K562 (cell line): ENCODE data around the gene ZC3HAV1L. TPM values are rescaled to one million over a fixed set of nuclear protein-coding genes. Genes with fewer than 3 reads are reported as not detected.
A peak's percentile ranks its signal among the peaks of the same experiment; 100 is the strongest.
"Not testable (repeated sequence)": the region's sequence is repeated elsewhere in the genome, so short reads cannot be mapped to it uniquely, and the experiment has no call there.

Experiments
- ATAC-seq: fragments of 200-7000 bp; cut with Tn5 transposase; 3 replicates; pipeline ENCODE4 v1.9.1; 2020; ENCODE audit warnings: moderate library complexity
- BruUV-seq: library from RNA; stranded (reverse); fragments of 400-500 nt; replicated peaks from 2 replicates; lab custom pipeline; 2021; lab: Mats Ljungman, UMichigan
- CTCF ChIA-PET: fragments of 300-600 bp; formaldehyde crosslinking; extraction: SDS; loops from one replicate; lab custom pipeline; 2021; ENCODE audit warnings: low intra/inter-chr PET ratio; lab: Yijun Ruan, JAX
- POLR2A ChIA-PET: fragments of 300-600, 350-650 bp; sonication (Branson Sonifier 250); formaldehyde crosslinking; extraction: SDS; loops from one replicate; lab custom pipeline; 2021; ENCODE audit warnings: antibody characterized with exemption, inconsistent platforms; lab: Yijun Ruan, JAX
- DNase-seq, 4 experiments: peaks; one replicate each; pipeline versions ENCODE4 v3.0.0 to v3.0.0-alpha.2; 2011 to 2018; ENCODE audit warnings: low spot score in 3 of 4, mixed read lengths in 3 of 4; ENCODE audit errors: extremely low read depth in 1 of 4
- FAIRE-seq: peaks from 2 replicates; lab custom pipeline; 2011; peaks lifted over from hg19 to GRCh38; lab: Jason Lieb, UNC
- H2AFZ ChIP-seq: 2 replicates; pipeline ENCODE4 v1.6.0; 2011; ENCODE audit warnings: low read depth, low read length, control low read depth, inconsistent platforms
- H3K27ac ChIP-seq: fragments of 200-600 bp; 3 replicates; pipeline ENCODE4 v1.8.0; 2011; ENCODE audit warnings: low read depth, mild to moderate bottlenecking, control low read depth, inconsistent platforms, low read length, moderate library complexity, mixed read lengths; ENCODE audit errors: extremely low read depth
- H3K27me3 ChIP-seq, 2 experiments: fragments of 300-600 bp in 1 of 2; 2 replicates in 1 of 2; 3 replicates in 1 of 2; pipeline versions ENCODE4 v1.6.0 to v1.8.0; 2011; ENCODE audit warnings: inconsistent platforms in 2 of 2, low read length in 2 of 2, mild to moderate bottlenecking in 1 of 2, mixed read lengths in 1 of 2, moderate library complexity in 1 of 2; ENCODE audit not compliant: control insufficient read depth in 2 of 2, insufficient read depth in 2 of 2
- H3K36me3 ChIP-seq: fragments of 300-600 bp; 3 replicates; pipeline ENCODE4 v1.8.0; 2011; ENCODE audit warnings: mild to moderate bottlenecking, low read length, inconsistent platforms; ENCODE audit not compliant: control insufficient read depth, insufficient read depth
- H3K4me1 ChIP-seq, 2 experiments: fragments of 200-600 bp in 1 of 2; replicated peaks in 1 of 2; 2 replicates in 1 of 2; 3 replicates in 1 of 2; pipeline versions ENCODE4 v1.5.1 to v1.8.0; 2011; ENCODE audit warnings: inconsistent platforms in 2 of 2, low read length in 2 of 2, mild to moderate bottlenecking in 1 of 2, mixed read lengths in 1 of 2, moderate library complexity in 1 of 2; ENCODE audit not compliant: control insufficient read depth in 2 of 2, insufficient read depth in 2 of 2
- H3K4me2 ChIP-seq: 2 replicates; pipeline ENCODE4 v1.6.1; 2011; ENCODE audit warnings: low read length, control low read depth, inconsistent platforms, mixed read lengths; ENCODE audit not compliant: insufficient read depth
- H3K4me3 ChIP-seq: fragments of 200-600 bp; sonication (generic), shearing (Covaris generic); 2 replicates; pipeline ENCODE4 v1.5.1; 2016; ENCODE audit warnings: control low read depth, inconsistent platforms
- H3K79me2 ChIP-seq: fragments of 200-600 bp; 3 replicates; pipeline ENCODE4 v1.8.0; 2011; ENCODE audit warnings: low read length, inconsistent platforms; ENCODE audit not compliant: control insufficient read depth, insufficient read depth
- H3K9ac ChIP-seq, 2 experiments: 2 replicates each; pipeline versions ENCODE4 v1.6.0 to v1.6.1; 2011; ENCODE audit warnings: low read depth in 2 of 2, low read length in 2 of 2, control low read depth in 1 of 2, inconsistent platforms in 1 of 2, mild to moderate bottlenecking in 1 of 2, mixed read lengths in 1 of 2; ENCODE audit not compliant: insufficient read depth in 1 of 2
- H3K9me1 ChIP-seq: one replicate; pipeline ENCODE4 v1.6.0; 2011; ENCODE audit warnings: inconsistent platforms, mild to moderate bottlenecking, low read length, moderate library complexity; ENCODE audit not compliant: control insufficient read depth, insufficient read depth
- H3K9me3 ChIP-seq: replicated peaks from 2 replicates; pipeline ENCODE4 v1.5.1; 2011; ENCODE audit warnings: low read depth, low read length, inconsistent platforms; ENCODE audit not compliant: control insufficient read depth, insufficient read depth
- H4K20me1 ChIP-seq: replicated peaks from 2 replicates; pipeline ENCODE4 v1.6.1; 2011; ENCODE audit warnings: low read length, inconsistent platforms, mixed read lengths; ENCODE audit not compliant: control insufficient read depth, insufficient read depth
- CEBPG ChIP-seq, 3 experiments: fragments of 200-800 bp in 1 of 3; sonication (Bioruptor generic) in 1 of 3; sonication (generic) in 1 of 3; formaldehyde crosslinking in 1 of 3; IDR thresholded peaks in 2 of 3; conservative IDR thresholded peaks in 1 of 3; 2 replicates each; pipeline versions ENCODE4 v1.6.1 to v1.8.0; 2016 to 2022; ENCODE audit warnings: missing compliant biosample characterization in 2 of 3, missing genetic modification characterization in 2 of 3, mild to moderate bottlenecking in 1 of 3, missing genetic modification reagents in 1 of 3
- COPS2 ChIP-seq: fragments of 450-650 bp; conservative IDR thresholded peaks from 2 replicates; pipeline ENCODE4 v1.6.1; 2016; ENCODE audit warnings: mild to moderate bottlenecking, moderate library complexity
- FOXJ2 ChIP-seq: fragments of 200-800 bp; sonication (Bioruptor generic); IDR thresholded peaks from 2 replicates; pipeline ENCODE4 v1.6.1; 2016; ENCODE audit warnings: missing genetic modification characterization, missing compliant biosample characterization
- RAD51 ChIP-seq: fragments of 450-650 bp; IDR thresholded peaks from 2 replicates; pipeline ENCODE4 v1.7.1; 2016; ENCODE audit warnings: low read depth, mild to moderate bottlenecking, borderline replicate concordance
- TGIF2 ChIP-seq: sonication (generic); formaldehyde crosslinking; IDR thresholded peaks from 2 replicates; pipeline ENCODE4 v1.8.1; 2022; ENCODE audit warnings: mild to moderate bottlenecking, missing genetic modification reagents, moderate library complexity
- WHSC1 ChIP-seq: IDR thresholded peaks from one replicate; pipeline ENCODE4 v1.6.1; 2012; ENCODE audit warnings: low read length, control low read depth, inconsistent platforms
- WGBS: fragments of 100-300 bp; shearing (Covaris generic); methylation state at CpG from one replicate; pipeline ENCODE4 v1.1.6; 2016; ENCODE audit warnings: low coverage, mixed read lengths; ENCODE audit not compliant: insufficient coverage; ENCODE audit errors: missing lambda C conversion rate; 5-methylcytosine and 5-hydroxymethylcytosine counted together
- in situ Hi-C: fragments of 300-500 bp; cut with MboI; formaldehyde crosslinking; loops from 4 replicates; pipeline ENCODE4 v1.15.0; 2018; ENCODE audit warnings: inconsistent platforms, mixed read lengths
- intact Hi-C: fragments of 100-400 bp; cut with micrococcal nuclease; formaldehyde crosslinking; loops from 2 replicates; pipeline ENCODE4 v1.14.2; 2022
- polyA plus RNA-seq, 8 experiments: library from polyadenylated mRNA; depleted of rRNA in 4 of 8; stranded (reverse) in 5 of 8; unstranded in 3 of 8; fragments of >200 nt; fragmentation: Nextera tagmentation in 2 of 8; fragmentation: Illumina TruSeq in 1 of 8; extraction: Ambion mirVana in 2 of 8; extraction: Trizol in 1 of 8; gene quantifications; 2 replicates each; pipeline versions ENCODE4 v1.2.1 to v1.2.3, GENCODE V29; 2011 to 2014; ENCODE audit warnings: inconsistent platforms in 1 of 8, missing spikeins in 1 of 8
- total RNA-seq, 7 experiments: library from RNA; depleted of rRNA in 6 of 7; stranded (reverse); fragments of >200 nt in 6 of 7; fragmentation: Illumina TruSeq in 2 of 7; extraction: Trizol in 2 of 7; gene quantifications; 2 replicates each; pipeline versions ENCODE4 v1.2.1 to v1.2.3, GENCODE V29; 2011 to 2021; ENCODE audit warnings: low replicate concordance in 1 of 7

The ZC3HAV1L gene
- total and polyA plus RNA-seq, 9 of the 15 experiments (the other 6 are each of a cell fraction or from before 2014, with no cell fraction given): not detected

DNA sequence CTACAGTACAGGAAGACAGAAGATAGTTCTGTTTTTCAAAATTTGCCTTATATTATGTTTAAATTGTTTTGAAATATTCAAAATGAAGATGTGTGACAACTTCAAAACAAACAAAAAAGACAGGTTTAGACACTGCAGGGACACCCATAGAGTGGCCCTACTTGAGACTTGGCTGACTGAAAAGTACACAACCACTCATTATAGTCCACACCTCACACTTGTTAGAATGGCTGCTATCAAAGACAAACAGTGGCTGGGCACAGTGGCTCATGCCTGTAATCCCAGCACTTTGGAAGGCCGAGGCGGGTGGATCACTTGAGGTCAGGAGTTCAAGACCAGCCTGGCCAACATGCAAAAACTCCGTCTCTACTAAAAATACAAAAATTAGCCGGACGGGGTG, 41.9 kb upstream of the ZC3HAV1L start:
- CTCF ChIA-PET, H3K9me3 ChIP-seq, DNase-seq, BruUV-seq, in situ Hi-C loops, H3K9me1 ChIP-seq, H3K4me3 ChIP-seq, H3K27me3 ChIP-seq, H2AFZ ChIP-seq, H3K9ac ChIP-seq, FAIRE-seq, H3K4me1 ChIP-seq, H3K4me2 ChIP-seq, ATAC-seq, H3K27ac ChIP-seq, H3K79me2 ChIP-seq: not testable (repeated sequence)
- peaks cover 12% of the 10 kb centered on the region; the same call in 1 of the 2 replicates for H4K20me1 ChIP-seq
- 91% methylated on average over 5 of the region's 5 CpGs for WGBS
- POLR2A ChIA-PET: interaction anchor here (0.6 kb wide), 2 partner anchors 29 to 745 kb away, joined by 3 read pairs; no protein-coding TSS in a partner anchor
- H3K36me3 ChIP-seq: peaks cover 93% of the 10 kb centered on the region
- intact Hi-C loops: loop anchor here (5.0 kb wide), 1 partner anchor 190 kb away; no protein-coding TSS in a partner anchor

DNA sequence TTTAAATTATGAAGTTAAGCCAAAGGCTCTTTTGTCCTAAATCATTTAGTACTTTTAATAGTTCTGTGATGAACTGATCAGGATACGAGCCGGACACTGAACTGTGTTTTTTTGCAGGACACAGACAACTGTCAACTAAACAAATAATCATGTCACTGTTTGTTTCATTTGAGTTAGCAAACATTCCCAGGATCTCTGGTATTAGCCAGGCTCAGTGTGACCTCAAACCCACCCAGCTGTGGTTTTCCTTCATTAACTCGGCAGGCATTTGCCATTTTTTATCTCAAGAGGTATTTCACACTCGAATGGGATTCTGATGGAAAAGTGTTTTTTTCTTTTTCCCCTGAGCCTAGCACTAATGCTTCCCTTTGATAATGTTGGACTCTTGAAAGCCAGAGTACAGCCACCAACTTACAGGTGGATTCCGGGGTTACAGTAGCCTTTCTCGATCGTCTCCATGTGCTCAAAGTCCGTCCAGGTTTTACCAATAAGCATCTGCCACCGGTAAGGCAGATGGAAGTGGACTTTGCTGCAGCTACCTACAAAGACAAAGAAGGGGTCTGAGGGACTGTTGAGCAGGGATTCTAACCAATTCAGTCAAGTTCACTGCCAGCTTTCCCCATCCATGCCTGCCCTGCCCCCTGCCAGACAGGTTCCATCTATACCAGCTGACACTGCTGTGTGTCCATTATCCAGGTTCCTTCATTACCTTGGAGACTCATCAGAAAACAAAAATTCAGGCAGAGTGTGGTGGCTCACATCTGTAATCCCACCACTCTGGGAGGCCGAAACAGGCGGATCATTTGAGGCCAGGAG, 40.2 kb upstream of the ZC3HAV1L start:
- H3K4me2 ChIP-seq: no peak overlapping the region
- no peak for DNase-seq

More for the DNA sequence above, 40.2 kb upstream of the ZC3HAV1L start:
- no TSS peak for BruUV-seq
- Histone ChIP-seq H4K20me1 (peaks cover 11% of the 10 kb centered on the region; the same call in 1 of the 2 replicates), H3K27ac (no peak overlapping the region), H3K4me3 (no peak overlapping the region), H3K9me1 (no peaks in the 10 kb centered on the region), H3K4me1 (peaks cover 0 to 3% of the 10 kb centered on the region in 2 experiments; a peak in 2 of 5 replicates), H2AFZ (no peak overlapping the region), H3K36me3 (peaks cover 94% of the 10 kb centered on the region), H3K9ac (no peak overlapping the region), H3K79me2 (no peaks in the 10 kb centered on the region), H3K9me3 (no peaks in the 10 kb centered on the region), H3K27me3 (no peaks in the 10 kb centered on the region)
- ChIA-PET POLR2A (interaction anchor here (0.7 to 2.0 kb wide), 6 partner anchors 10 to 31 kb away, joined by 3 to 9 read pairs (median 6); no protein-coding TSS in a partner anchor), CTCF (interaction anchor here (1.9 to 3.8 kb wide), 2 partner anchors 59 to 189 kb away, joined by 9 to 51 read pairs; no protein-coding TSS in a partner anchor)
- ATAC-seq (no peak), FAIRE-seq (no peak)
- in situ Hi-C loops: no loop called here
- WGBS: 72% methylated on average over 11 of the region's 11 CpGs
- no peak for TF ChIP-seq WHSC1
- no peak for TF ChIP-seq CEBPG (CRISPR knock-in tag; IDR thresholded peaks at IDR 0.05)
- TF ChIP-seq CEBPG (tag; conservative IDR thresholded peaks at IDR 0.05 in 1 of 2, IDR thresholded peaks at IDR 0.05 in 1 of 2): no peak
- no peak for TF ChIP-seq COPS2
- TF ChIP-seq FOXJ2 (tag): 0 out of 2 replicates have a peak, but pooled peaks have one; percentile 50
- no peak for TF ChIP-seq TGIF2
- no peak for TF ChIP-seq RAD51
- intact Hi-C loops: loop anchor here (1.0 to 5.0 kb wide), 5 partner anchors 31 to 189 kb away; partner anchors contain the start of gene ZC3HAV1
